ENCODE results near the gene PCDHAC1.
A peak's percentile ranks its signal among the peaks of the same experiment; 100 is the strongest.

Gene PCDHAC1

GRCh38 chr5:140953234-140953633, 27.1 kb downstream of the PCDHAC1 start:
- Histone ChIP-seq H3K4me3 (no peak overlapping the region), H3K27ac (no peak overlapping the region)
- TF ChIP-seq CTCF (IDR thresholded peaks at IDR 0.05): no peak
- no peak for DNase-seq (ENCODE audit: low spot score)

GRCh38 chr5:140962190-140962589, 36.1 kb downstream of the PCDHAC1 start:
- no peak overlapping the region for H3K4me3 ChIP-seq
- H3K27ac ChIP-seq: no peak overlapping the region
- TF ChIP-seq CTCF (IDR thresholded peaks at IDR 0.05): no peak
- no peak for DNase-seq (ENCODE audit: low spot score)

- Histone ChIP-seq H3K27ac (no peak overlapping the region), H3K4me3 (no peak overlapping the region)
- no peak for DNase-seq (ENCODE audit: low spot score)
- no peak for TF ChIP-seq CTCF (IDR thresholded peaks at IDR 0.05)
These were observed 38.3 kb downstream of the PCDHAC1 start for GRCh38 chr5:140964356-140964755.

GRCh38 chr5:140965905-140966292, 39.8 kb downstream of the PCDHAC1 start:
- no peak for DNase-seq (ENCODE audit: low spot score)
- TF ChIP-seq CTCF (IDR thresholded peaks at IDR 0.05): no peak
- Histone ChIP-seq H3K4me3 (peak overlapping the region; percentile 82), H3K27ac (peak overlapping the region in 1 of 2 donors; percentile 68)

- TF ChIP-seq CTCF (IDR thresholded peaks at IDR 0.05): no peak
- Histone ChIP-seq H3K27ac (peak within 1 kb of the TSS in 1 of 2 donors; percentile 68), H3K4me3 (peak within 1 kb of the TSS; percentile 82)
- DNase-seq (ENCODE audit: low spot score): no peak
These were observed 40.5 kb downstream of the PCDHAC1 start, which contains the start of gene PCDHAC2 for GRCh38 chr5:140966293-140967225. PCDHAC2 (plus strand) TSS chr5:140966476; CDS start chr5:140966767, 291 bp downstream.

- peak overlapping the region; percentile 82 for H3K4me3 ChIP-seq
- no peak for DNase-seq (ENCODE audit: low spot score)
- H3K27ac ChIP-seq: no peak overlapping the region
- TF ChIP-seq CTCF (IDR thresholded peaks at IDR 0.05): no peak
These were observed 41.3 kb downstream of the PCDHAC1 start for GRCh38 chr5:140967226-140967893.

Data from coronary artery (tissue), 2 donors.